ENCODE measurements around the gene PTPN6. TPM values are rescaled to one million over a fixed set of nuclear protein-coding genes. Genes with fewer than 3 reads are reported as not detected.

Gene PTPN6
- total and polyA plus RNA-seq, 9 of the 15 experiments (the other 6 are each of a cell fraction or from before 2014, with no cell fraction given): 1.5 to 5.1 (median 3.9) TPM

- TF ChIP-seq ZNF561 (CRISPR knock-in tag; conservative IDR thresholded peaks at IDR 0.05) (peak; percentile 87), RFX7 (CRISPR knock-in tag; IDR thresholded peaks at IDR 0.05) (peak; percentile 97), MTA2 (IDR thresholded peaks at IDR 0.05; ENCODE audit: low read depth) (0 out of 2 replicates have a peak, but pooled peaks have one; percentile 8), HDAC1 (IDR thresholded peaks at IDR 0.05) (no peak), ZNF133 (CRISPR knock-in tag; IDR thresholded peaks at IDR 0.05) (no peak), YY1 (IDR thresholded peaks at IDR 0.05; ENCODE audit: borderline replicate concordance in 1 of 3, control insufficient read depth in 1 of 3, extremely low read depth in 1 of 3, insufficient read depth in 3 of 3, insufficient read length in 1 of 3, insufficient replicate concordance in 2 of 3, low read depth in 1 of 3, low read length in 2 of 3) (peak; percentile 49 to 90 (median 75)), ESRRA (IDR thresholded peaks at IDR 0.05; ENCODE audit: borderline replicate concordance, low read depth) (peak; percentile 34; the same call in 1 of the 2 replicates), RFX1 (IDR thresholded peaks at IDR 0.05) (no peak), ZNF589 (CRISPR knock-in tag; IDR thresholded peaks at IDR 0.05; ENCODE audit: low read depth) (0 out of 2 replicates have a peak, but pooled peaks have one; percentile 10), KAT2B (IDR thresholded peaks at IDR 0.05; ENCODE audit: low read depth, low read length) (no peak), MIER1 (IDR thresholded peaks at IDR 0.05; ENCODE audit: low read depth) (no peak), PTBP1 (IDR thresholded peaks at IDR 0.05; ENCODE audit: low read depth, low read length) (peak; percentile 93; the same call in 1 of the 2 replicates), RBM39 (optimal IDR thresholded peaks at IDR 0.05; ENCODE audit: low read depth, low read length) (peak; percentile 88), DNMT1 (IDR thresholded peaks at IDR 0.05) (0 out of 2 replicates have a peak, but pooled peaks have one; percentile 18), NUFIP1 (IDR thresholded peaks at IDR 0.05; ENCODE audit: partially characterized antibody) (peak; percentile 87), ZNF3 (CRISPR knock-in tag; IDR thresholded peaks at IDR 0.05) (peak; percentile 93), ATF7 (IDR thresholded peaks at IDR 0.05) (peak; percentile 15; the same call in 1 of the 2 replicates), THAP12 (CRISPR knock-in tag; IDR thresholded peaks at IDR 0.05) (peak; percentile 97), CHD2 (IDR thresholded peaks at IDR 0.05; ENCODE audit: low read depth, low read length) (peak; percentile 81), ZBTB1 (CRISPR knock-in tag; IDR thresholded peaks at IDR 0.05; ENCODE audit: borderline replicate concordance, low read depth) (no peak; the same call in 1 of the 2 replicates), CSDE1 (IDR thresholded peaks at IDR 0.05) (peak in 1 of 2 experiments; percentile 96; a peak in 2 of 4 replicates), ZNF175 (CRISPR knock-in tag; IDR thresholded peaks at IDR 0.05; ENCODE audit: low read depth) (no peak), MAZ (CRISPR knock-in tag; conservative IDR thresholded peaks at IDR 0.05 in 1 of 2, IDR thresholded peaks at IDR 0.05 in 1 of 2) (peak; percentile 61 to 93), SIN3A (IDR thresholded peaks at IDR 0.05; ENCODE audit: borderline replicate concordance in 2 of 2, control insufficient read depth in 1 of 2, low read depth in 2 of 2, low read length in 2 of 2) (peak; percentile 68 to 95; a peak in 1 of 4 replicates), ZNF23 (CRISPR knock-in tag; IDR thresholded peaks at IDR 0.05) (peak; percentile 78), ARID1B (IDR thresholded peaks at IDR 0.05) (0 out of 2 replicates have a peak, but pooled peaks have one; percentile 27)
Measured at GRCh38 chr12:6943722-6944380, 7.3 kb upstream of the PTPN6 start, which contains the start of the genes C12orf57 and RNU7-1 (continued).

Data from K562 (cell line).